Mucosa of stomach (tissue), 1 donor: ENCODE results near the gene EPB41L2.

Source experiments
- H3K27me3 ChIP-seq: one replicate; pipeline ENCODE4 v1.7.0; 2013; ENCODE audit warnings: mild to moderate bottlenecking, low read length; ENCODE audit not compliant: control insufficient read depth, insufficient read depth
- H3K36me3 ChIP-seq: one replicate; pipeline ENCODE4 v1.7.0; 2013; ENCODE audit warnings: low read length; ENCODE audit not compliant: control insufficient read depth, insufficient read depth
- H3K4me1 ChIP-seq: one replicate; pipeline ENCODE4 v1.7.0; 2013; ENCODE audit warnings: mild to moderate bottlenecking, low read length; ENCODE audit not compliant: control insufficient read depth, insufficient read depth
- H3K4me3 ChIP-seq: one replicate; pipeline ENCODE4 v1.7.0; 2013; ENCODE audit warnings: low read length
- H3K9ac ChIP-seq: one replicate; pipeline ENCODE4 v1.7.0; 2013; ENCODE audit warnings: mild to moderate bottlenecking, low read length, moderate library complexity
- H3K9me3 ChIP-seq: one replicate; pipeline ENCODE4 v1.7.0; 2013; ENCODE audit warnings: mild to moderate bottlenecking, low read length, moderate library complexity; ENCODE audit not compliant: control insufficient read depth
- donor health status: Pancreatic carcinoma.

EPB41L2 gene

GRCh38 chr6:131060311-131060710 lies 2.7 kb downstream of the EPB41L2 start:
- Histone ChIP-seq H3K27me3 (no peaks in the 10 kb centered on the region), H3K4me3 (no peak overlapping the region), H3K9me3 (no peaks in the 10 kb centered on the region), H3K4me1 (peaks cover 14% of the 10 kb centered on the region), H3K36me3 (no peaks in the 10 kb centered on the region), H3K9ac (no peak overlapping the region)

DNA sequence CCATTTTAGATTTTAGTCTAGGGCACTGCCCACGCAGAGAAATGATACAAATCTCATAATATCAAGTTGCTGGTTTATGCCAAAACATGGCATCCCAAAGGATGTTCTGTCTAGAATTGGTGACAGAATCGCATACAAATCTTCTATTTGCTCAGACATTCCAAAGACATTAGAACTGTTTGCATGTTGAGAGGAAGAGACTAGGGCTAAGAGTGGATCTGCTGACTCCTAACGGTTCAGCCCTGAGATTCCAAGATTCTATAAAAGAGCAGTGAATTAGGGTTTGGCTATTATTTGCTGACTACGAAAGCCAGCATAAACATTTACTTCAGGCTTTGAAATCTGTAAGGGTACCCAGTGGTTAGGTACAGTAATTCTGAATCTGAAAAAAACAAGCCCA lies 3.6 kb downstream of the EPB41L2 start:
- H3K4me1 ChIP-seq = peaks cover 7% of the 10 kb centered on the region
- H3K36me3 ChIP-seq = no peaks in the 10 kb centered on the region
- H3K4me3 ChIP-seq = no peak overlapping the region
- no peaks in the 10 kb centered on the region for H3K27me3 ChIP-seq
- H3K9ac ChIP-seq = no peak overlapping the region
- H3K9me3 ChIP-seq = no peaks in the 10 kb centered on the region

DNA sequence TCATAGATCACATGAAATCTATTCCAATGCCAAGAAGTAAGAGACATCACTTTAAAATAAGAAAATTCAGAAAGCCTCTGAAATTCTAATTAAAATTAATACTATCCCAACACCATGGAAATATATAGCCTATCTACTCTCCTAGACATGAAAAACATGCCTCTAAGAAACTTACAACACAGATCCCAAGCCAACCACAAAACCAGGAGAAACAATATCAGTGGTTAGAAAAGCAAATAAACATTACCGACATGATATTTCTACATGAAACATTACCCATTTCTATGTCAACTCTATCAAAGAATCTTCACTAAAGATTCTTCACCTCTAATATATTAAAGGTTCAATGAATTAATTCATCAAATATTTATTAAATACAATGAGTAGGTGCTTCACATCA lies 4.8 kb downstream of the EPB41L2 start:
- H3K9ac ChIP-seq = no peak overlapping the region
- H3K9me3 ChIP-seq = no peaks in the 10 kb centered on the region

GRCh38 chr6:131054392-131055250 lies 8.4 kb downstream of the EPB41L2 start:
- H3K36me3 ChIP-seq = peaks cover 6% of the 10 kb centered on the region
- no peaks in the 10 kb centered on the region for H3K4me1 ChIP-seq
- no peaks in the 10 kb centered on the region for H3K9me3 ChIP-seq
- H3K27me3 ChIP-seq = no peaks in the 10 kb centered on the region
- no peak overlapping the region for H3K9ac ChIP-seq
- no peak overlapping the region for H3K4me3 ChIP-seq

More for the DNA sequence above, 4.8 kb downstream of the EPB41L2 start:
- no peak overlapping the region for H3K4me3 ChIP-seq
- no peaks in the 10 kb centered on the region for H3K27me3 ChIP-seq
- H3K36me3 ChIP-seq = peaks cover 6% of the 10 kb centered on the region
- no peaks in the 10 kb centered on the region for H3K4me1 ChIP-seq

DNA sequence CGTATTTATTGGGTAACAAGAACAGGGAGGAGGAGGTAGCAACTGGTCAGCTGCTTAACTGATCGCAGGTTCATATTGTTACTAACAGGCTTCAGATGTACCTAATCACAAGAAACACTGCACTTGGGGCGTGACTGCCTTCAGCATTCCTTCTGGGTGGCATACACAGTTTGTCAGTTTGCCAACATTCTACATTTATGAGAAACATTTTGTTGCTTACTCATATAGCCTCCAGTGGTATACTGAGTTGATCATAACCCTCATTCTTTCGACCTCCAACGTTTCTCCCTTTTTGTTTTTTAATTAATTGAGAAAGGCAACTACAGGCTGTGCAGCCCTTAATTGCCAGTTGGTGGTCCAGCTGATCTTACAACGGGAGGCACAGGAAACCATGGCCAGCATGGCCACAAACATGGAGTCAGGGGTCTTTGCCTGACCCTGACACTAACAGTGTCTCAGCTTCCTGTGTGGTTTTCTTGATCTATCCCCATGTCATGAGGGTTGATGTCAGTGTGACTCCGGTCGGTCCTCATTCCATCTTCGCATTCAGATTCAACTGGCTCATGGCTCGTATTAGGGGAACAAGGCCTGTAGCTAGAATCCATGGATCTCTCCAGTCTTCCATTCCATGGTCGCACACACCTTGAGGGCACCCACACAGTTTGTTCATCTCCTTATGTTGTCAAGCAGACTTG lies 9.4 kb downstream of the EPB41L2 start:
- no peak overlapping the region for H3K9ac ChIP-seq
- peaks cover 6% of the 10 kb centered on the region for H3K36me3 ChIP-seq
- no peaks in the 10 kb centered on the region for H3K4me1 ChIP-seq
- no peaks in the 10 kb centered on the region for H3K27me3 ChIP-seq
- peak overlapping the region; percentile 2 for H3K4me3 ChIP-seq
- H3K9me3 ChIP-seq = no peaks in the 10 kb centered on the region

DNA sequence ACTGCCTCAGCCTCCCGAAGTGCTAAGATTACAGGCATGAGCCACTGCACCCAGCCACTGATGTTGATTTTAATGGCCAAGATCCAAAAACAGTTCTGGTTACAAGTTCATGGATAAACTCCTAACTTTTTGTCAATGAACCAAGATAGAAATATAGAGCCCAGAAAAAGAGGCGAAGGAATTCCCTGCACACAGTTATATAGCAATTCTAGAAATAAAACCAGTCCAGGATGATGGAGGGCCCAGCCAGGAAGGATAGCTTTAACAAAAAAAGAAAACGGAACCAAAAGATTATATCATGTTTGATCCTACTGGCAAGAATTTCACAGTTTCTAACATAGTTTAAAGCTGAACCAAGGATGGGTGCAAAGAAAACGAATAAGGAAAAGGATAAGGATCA lies 10.9 kb downstream of the EPB41L2 start:
- Histone ChIP-seq H3K4me1 (no peaks in the 10 kb centered on the region), H3K36me3 (peaks cover 6% of the 10 kb centered on the region), H3K4me3 (no peak overlapping the region), H3K9me3 (no peaks in the 10 kb centered on the region), H3K9ac (no peak overlapping the region), H3K27me3 (no peaks in the 10 kb centered on the region)

- H3K4me1 ChIP-seq = no peaks in the 10 kb centered on the region
- H3K27me3 ChIP-seq = no peaks in the 10 kb centered on the region
- H3K9ac ChIP-seq = no peak overlapping the region
- H3K4me3 ChIP-seq = no peak overlapping the region
- H3K36me3 ChIP-seq = peaks cover 6% of the 10 kb centered on the region
- H3K9me3 ChIP-seq = no peaks in the 10 kb centered on the region
Observed at GRCh38 chr6:131051341-131051740, 11.7 kb downstream of the EPB41L2 start.

DNA sequence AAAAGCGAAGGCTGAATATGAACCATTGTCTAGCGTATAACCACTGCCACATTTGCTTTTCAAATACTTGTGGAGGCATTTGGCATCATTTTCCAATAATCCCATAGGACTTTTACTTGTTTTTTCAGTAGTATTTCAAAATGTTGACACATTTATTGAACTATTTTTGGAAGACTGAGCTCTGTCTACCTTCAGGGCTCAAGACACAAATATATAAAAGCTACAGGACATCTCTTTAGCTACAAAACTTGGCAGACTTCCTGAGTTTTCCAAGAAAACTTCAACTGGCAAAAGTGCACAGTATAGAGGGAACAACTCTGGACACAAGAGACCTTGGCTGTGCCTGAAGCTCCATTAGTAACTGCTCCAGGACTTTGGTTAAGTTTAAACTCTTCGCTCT lies 13.4 kb downstream of the EPB41L2 start:
- Histone ChIP-seq H3K4me3 (no peak overlapping the region), H3K9ac (no peak overlapping the region), H3K4me1 (no peaks in the 10 kb centered on the region), H3K27me3 (no peaks in the 10 kb centered on the region), H3K36me3 (peaks cover 6% of the 10 kb centered on the region), H3K9me3 (no peaks in the 10 kb centered on the region)

- Histone ChIP-seq H3K36me3 (peaks cover 6% of the 10 kb centered on the region), H3K4me3 (no peak overlapping the region), H3K9ac (no peak overlapping the region), H3K4me1 (no peaks in the 10 kb centered on the region), H3K9me3 (no peaks in the 10 kb centered on the region), H3K27me3 (no peaks in the 10 kb centered on the region)
Observed at GRCh38 chr6:131048933-131049515, 14.0 kb downstream of the EPB41L2 start.

GRCh38 chr6:131048459-131048858 lies 14.6 kb downstream of the EPB41L2 start:
- H3K27me3 ChIP-seq = no peaks in the 10 kb centered on the region
- no peak overlapping the region for H3K4me3 ChIP-seq
- H3K9me3 ChIP-seq = no peaks in the 10 kb centered on the region
- H3K4me1 ChIP-seq = no peaks in the 10 kb centered on the region
- no peaks in the 10 kb centered on the region for H3K36me3 ChIP-seq
- no peak overlapping the region for H3K9ac ChIP-seq

DNA sequence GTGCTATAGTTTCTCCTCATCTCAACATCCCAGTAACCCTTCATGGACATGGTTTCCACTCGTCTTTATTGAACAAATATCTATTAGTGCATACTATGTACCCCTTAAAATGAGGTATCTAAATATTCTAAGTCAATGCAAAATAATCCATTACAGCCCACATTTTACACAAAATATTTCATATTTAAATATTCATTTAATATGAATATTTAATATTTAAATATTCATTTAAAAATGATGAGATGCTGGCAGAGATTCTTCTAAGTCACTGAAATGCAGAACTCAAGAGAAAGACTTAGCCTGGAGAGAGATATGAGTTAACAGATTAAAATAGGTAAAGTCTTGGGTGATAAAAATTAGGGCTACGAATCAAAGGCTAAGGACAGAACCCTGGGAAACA lies 17.9 kb downstream of the EPB41L2 start:
- H3K9me3 ChIP-seq = no peaks in the 10 kb centered on the region
- no peaks in the 10 kb centered on the region for H3K27me3 ChIP-seq
- H3K4me3 ChIP-seq = no peak overlapping the region
- H3K9ac ChIP-seq = no peak overlapping the region
- no peaks in the 10 kb centered on the region for H3K4me1 ChIP-seq
- no peaks in the 10 kb centered on the region for H3K36me3 ChIP-seq

DNA sequence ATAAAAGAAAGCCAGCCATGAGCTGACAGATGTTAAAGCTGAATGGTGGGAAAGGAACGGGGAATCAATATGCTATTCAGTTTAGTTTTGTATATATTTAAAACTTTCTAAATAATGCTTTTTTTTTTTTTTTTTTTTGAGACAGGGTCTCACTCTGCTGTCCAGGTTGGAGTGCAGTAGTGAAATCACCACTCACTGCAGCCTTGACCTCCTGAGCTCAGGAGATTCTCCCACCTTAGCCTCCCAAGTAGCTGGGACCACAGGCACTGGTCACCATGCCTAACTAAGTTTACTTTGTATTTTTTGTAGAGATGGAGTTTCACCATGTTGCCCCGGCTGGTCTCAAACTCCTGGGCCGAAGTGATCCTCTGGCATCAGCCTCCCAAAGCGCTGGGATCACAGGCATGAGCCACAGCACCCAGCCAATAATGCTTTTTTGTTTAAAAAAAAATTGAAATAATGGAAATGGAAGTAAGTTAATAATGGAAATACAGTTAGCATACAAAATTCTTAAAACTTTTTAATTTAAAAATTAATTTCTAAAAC lies 19.1 kb downstream of the EPB41L2 start:
- Histone ChIP-seq H3K9ac (no peak overlapping the region), H3K4me3 (no peak overlapping the region), H3K4me1 (no peaks in the 10 kb centered on the region), H3K36me3 (no peaks in the 10 kb centered on the region), H3K27me3 (no peaks in the 10 kb centered on the region), H3K9me3 (no peaks in the 10 kb centered on the region)
